K562 (cell line): ENCODE data around the gene CYP21A2. TPM values are rescaled to one million over a fixed set of nuclear protein-coding genes. Genes with fewer than 3 reads are reported as not detected.

Experiments
- SREBF1 ChIP-seq: fragments of 150-350 bp; IDR thresholded peaks from 2 replicates; pipeline ENCODE4 v1.6.1; 2014; ENCODE audit warnings: antibody characterized with exemption, low read depth, low read length, borderline replicate concordance
- ZNF146 ChIP-seq: IDR thresholded peaks from one replicate; pipeline ENCODE4 v1.6.1; 2018; ENCODE audit warnings: missing compliant biosample characterization; ENCODE audit not compliant: unreplicated experiment
- ZNF644 ChIP-seq: fragments of 200-800 bp; sonication (Bioruptor generic); IDR thresholded peaks from 2 replicates; pipeline ENCODE4 v1.6.1; 2016; ENCODE audit warnings: low read depth, missing genetic modification characterization, missing compliant biosample characterization
- ZZZ3 ChIP-seq: fragments of 450-650 bp; IDR thresholded peaks from 2 replicates; pipeline ENCODE4 v1.6.1; 2016; ENCODE audit warnings: antibody characterized with exemption, mild to moderate bottlenecking, moderate library complexity
- polyA plus RNA-seq, 8 experiments: library from polyadenylated mRNA; depleted of rRNA in 4 of 8; stranded (reverse) in 5 of 8; unstranded in 3 of 8; fragments of >200 nt; fragmentation: Nextera tagmentation in 2 of 8; fragmentation: Illumina TruSeq in 1 of 8; extraction: Ambion mirVana in 2 of 8; extraction: Trizol in 1 of 8; gene quantifications; 2 replicates each; pipeline versions ENCODE4 v1.2.1 to v1.2.3, GENCODE V29; 2011 to 2014; ENCODE audit warnings: inconsistent platforms in 1 of 8, missing spikeins in 1 of 8
- total RNA-seq, 7 experiments: library from RNA; depleted of rRNA in 6 of 7; stranded (reverse); fragments of >200 nt in 6 of 7; fragmentation: Illumina TruSeq in 2 of 7; extraction: Trizol in 2 of 7; gene quantifications; 2 replicates each; pipeline versions ENCODE4 v1.2.1 to v1.2.3, GENCODE V29; 2011 to 2021; ENCODE audit warnings: low replicate concordance in 1 of 7
- TF ChIP-seq, protein P1 (sequence below), 2 experiments: fragments of 450-650 bp; IDR thresholded peaks; 2 replicates each; pipeline ENCODE4 v1.6.1; 2016; ENCODE audit warnings: mild to moderate bottlenecking in 2 of 2, borderline replicate concordance in 1 of 2, low read depth in 1 of 2, moderate library complexity in 1 of 2
- TF ChIP-seq, protein P2 (sequence below): sonication (generic); formaldehyde crosslinking; IDR thresholded peaks from 2 replicates; pipeline ENCODE4 v1.9.0; 2022; ENCODE audit warnings: mild to moderate bottlenecking, missing genetic modification reagents
- TF ChIP-seq, protein P3 (sequence below), 2 experiments: fragments of 150-350 bp in 1 of 2; IDR thresholded peaks; 2 replicates each; pipeline ENCODE4 v1.6.1; 2012 to 2016; ENCODE audit warnings: low read depth in 2 of 2, low read length in 2 of 2, mild to moderate bottlenecking in 1 of 2, moderate library complexity in 1 of 2

The CYP21A2 gene
- total and polyA plus RNA-seq, 9 of the 15 experiments (the other 6 are each of a cell fraction or from before 2014, with no cell fraction given): 0.03 to 1.4 (median 0.19) TPM

DNA sequence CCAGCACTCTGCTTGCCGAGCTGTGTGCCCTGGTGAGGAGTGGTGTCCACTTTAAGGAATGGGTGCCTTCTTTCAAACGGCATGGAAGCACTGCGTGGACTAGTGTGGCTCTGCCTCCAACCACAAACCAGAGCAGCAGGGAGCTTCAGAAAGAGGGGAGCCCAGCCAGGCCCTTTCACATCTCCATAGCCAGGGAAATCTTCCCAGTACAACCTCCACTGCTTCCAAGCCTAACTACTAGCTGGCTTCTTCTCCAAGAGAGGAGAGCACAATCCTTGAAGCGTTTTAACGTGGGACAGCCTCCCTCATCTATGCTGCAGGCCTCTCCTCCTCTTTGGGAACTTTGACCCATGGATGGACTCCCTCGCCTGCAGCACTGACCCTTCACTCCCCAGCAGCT lies 44.3 kb downstream of the CYP21A2 start (continued):
- TF ChIP-seq, protein P1, sequence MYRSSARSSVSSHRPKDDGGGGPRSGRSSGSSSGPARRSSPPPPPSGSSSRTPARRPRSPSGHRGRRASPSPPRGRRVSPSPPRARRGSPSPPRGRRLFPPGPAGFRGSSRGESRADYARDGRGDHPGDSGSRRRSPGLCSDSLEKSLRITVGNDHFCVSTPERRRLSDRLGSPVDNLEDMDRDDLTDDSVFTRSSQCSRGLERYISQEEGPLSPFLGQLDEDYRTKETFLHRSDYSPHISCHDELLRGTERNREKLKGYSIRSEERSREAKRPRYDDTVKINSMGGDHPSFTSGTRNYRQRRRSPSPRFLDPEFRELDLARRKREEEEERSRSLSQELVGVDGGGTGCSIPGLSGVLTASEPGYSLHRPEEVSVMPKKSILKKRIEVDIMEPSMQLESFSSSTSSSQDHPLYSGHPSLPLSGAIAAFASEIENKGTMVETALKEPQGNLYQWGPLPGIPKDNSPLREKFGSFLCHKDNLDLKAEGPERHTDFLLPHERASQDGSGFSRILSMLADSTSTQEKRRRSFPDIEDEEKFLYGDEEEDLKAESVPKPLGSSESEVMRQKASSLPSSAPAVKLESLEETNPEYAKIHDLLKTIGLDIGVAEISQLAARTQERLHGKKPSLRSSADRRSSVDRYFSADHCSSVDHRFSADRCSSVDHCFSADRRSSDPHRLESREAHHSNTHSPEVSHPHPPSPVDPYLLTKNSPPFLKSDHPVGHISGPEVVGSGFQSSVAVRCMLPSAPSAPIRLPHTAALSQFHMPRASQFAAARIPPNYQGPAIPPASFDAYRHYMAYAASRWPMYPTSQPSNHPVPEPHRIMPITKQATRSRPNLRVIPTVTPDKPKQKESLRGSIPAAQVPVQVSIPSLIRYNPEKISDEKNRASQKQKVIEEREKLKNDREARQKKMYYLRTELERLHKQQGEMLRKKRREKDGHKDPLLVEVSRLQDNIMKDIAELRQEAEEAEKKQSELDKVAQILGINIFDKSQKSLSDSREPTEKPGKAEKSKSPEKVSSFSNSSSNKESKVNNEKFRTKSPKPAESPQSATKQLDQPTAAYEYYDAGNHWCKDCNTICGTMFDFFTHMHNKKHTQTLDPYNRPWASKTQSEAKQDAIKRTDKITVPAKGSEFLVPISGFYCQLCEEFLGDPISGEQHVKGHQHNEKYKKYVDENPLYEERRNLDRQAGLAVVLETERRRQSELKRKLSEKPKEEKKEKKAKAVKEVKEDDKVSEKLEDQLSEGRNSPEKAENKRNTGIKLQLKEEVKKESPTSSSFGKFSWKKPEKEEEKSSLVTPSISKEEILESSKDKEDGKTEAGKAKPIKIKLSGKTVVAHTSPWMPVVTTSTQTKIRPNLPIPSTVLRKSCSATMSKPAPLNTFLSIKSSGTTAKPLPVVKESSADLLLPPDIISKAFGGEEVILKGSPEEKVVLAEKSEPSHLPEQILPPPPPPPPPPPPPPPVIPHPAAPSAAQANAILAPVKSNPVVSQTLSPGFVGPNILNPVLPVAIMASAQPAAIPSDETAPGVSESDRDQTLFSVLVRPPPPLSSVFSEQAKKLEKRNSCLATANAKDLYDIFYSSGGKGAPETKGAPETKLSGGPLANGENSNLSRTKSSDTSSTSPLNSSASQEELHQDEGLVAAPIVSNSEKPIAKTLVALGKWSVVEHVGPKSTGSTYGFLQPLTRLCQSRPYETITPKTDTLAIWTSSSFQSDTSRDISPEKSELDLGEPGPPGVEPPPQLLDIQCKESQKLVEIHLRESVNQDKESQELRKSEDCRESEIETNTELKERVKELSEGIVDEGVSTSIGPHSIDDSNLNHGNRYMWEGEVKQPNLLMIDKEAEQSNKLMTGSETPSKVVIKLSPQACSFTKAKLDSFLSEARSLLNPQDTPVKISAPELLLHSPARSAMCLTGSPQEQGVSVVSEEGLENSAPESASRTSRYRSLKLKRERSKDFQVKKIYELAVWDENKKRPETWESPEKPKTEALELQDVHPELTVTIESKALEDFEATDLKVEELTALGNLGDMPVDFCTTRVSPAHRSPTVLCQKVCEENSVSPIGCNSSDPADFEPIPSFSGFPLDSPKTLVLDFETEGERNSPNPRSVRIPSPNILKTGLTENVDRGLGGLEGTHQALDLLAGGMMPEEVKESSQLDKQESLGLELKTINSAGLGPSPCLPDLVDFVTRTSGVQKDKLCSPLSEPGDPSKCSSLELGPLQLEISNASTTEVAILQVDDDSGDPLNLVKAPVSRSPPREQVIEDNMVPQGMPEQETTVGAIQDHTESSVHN (IDR thresholded peaks at IDR 0.05; ENCODE audit: borderline replicate concordance in 1 of 2, low read depth in 1 of 2): no peak
- TF ChIP-seq, protein P2, sequence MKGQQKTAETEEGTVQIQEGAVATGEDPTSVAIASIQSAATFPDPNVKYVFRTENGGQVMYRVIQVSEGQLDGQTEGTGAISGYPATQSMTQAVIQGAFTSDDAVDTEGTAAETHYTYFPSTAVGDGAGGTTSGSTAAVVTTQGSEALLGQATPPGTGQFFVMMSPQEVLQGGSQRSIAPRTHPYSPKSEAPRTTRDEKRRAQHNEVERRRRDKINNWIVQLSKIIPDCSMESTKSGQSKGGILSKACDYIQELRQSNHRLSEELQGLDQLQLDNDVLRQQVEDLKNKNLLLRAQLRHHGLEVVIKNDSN (CRISPR knock-in tag): no peak
- TF ChIP-seq, protein P3, sequence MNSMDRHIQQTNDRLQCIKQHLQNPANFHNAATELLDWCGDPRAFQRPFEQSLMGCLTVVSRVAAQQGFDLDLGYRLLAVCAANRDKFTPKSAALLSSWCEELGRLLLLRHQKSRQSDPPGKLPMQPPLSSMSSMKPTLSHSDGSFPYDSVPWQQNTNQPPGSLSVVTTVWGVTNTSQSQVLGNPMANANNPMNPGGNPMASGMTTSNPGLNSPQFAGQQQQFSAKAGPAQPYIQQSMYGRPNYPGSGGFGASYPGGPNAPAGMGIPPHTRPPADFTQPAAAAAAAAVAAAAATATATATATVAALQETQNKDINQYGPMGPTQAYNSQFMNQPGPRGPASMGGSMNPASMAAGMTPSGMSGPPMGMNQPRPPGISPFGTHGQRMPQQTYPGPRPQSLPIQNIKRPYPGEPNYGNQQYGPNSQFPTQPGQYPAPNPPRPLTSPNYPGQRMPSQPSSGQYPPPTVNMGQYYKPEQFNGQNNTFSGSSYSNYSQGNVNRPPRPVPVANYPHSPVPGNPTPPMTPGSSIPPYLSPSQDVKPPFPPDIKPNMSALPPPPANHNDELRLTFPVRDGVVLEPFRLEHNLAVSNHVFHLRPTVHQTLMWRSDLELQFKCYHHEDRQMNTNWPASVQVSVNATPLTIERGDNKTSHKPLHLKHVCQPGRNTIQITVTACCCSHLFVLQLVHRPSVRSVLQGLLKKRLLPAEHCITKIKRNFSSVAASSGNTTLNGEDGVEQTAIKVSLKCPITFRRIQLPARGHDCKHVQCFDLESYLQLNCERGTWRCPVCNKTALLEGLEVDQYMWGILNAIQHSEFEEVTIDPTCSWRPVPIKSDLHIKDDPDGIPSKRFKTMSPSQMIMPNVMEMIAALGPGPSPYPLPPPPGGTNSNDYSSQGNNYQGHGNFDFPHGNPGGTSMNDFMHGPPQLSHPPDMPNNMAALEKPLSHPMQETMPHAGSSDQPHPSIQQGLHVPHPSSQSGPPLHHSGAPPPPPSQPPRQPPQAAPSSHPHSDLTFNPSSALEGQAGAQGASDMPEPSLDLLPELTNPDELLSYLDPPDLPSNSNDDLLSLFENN (IDR thresholded peaks at IDR 0.05; ENCODE audit: low read depth in 2 of 2, low read length in 2 of 2): no peak
- no peak for TF ChIP-seq ZNF644
- no peak for TF ChIP-seq ZZZ3
- TF ChIP-seq ZNF146 (CRISPR knock-in tag): no peak
- no peak for TF ChIP-seq SREBF1
